Kidney epithelial cell (primary cell): ENCODE data around the gene SMIM44. TPM values are rescaled to one million over a fixed set of nuclear protein-coding genes. Genes with fewer than 3 reads are reported as not detected.

ENCODE experiments used
- DNase-seq: peaks from one replicate; pipeline ENCODE4 v3.0.0-alpha.2; 2010; ENCODE audit warnings: low read depth
- H3K27me3 ChIP-seq: 2 replicates; pipeline ENCODE4 v1.6.0; 2011; ENCODE audit warnings: low read length; ENCODE audit not compliant: control insufficient read depth, insufficient read depth
- H3K36me3 ChIP-seq: 2 replicates; pipeline ENCODE4 v1.5.1; 2011; ENCODE audit warnings: low read length; ENCODE audit not compliant: control insufficient read depth, insufficient read depth
- H3K4me3 ChIP-seq: 2 replicates; pipeline ENCODE4 v1.5.1; 2011; ENCODE audit warnings: low read depth, mild to moderate bottlenecking, control low read depth, low read length
- total RNA-seq: library from RNA; depleted of rRNA; stranded (reverse); fragments of >200 nt; gene quantifications from 2 replicates; pipeline ENCODE4 v1.2.3, GENCODE V29; 2015
- TF ChIP-seq, protein P1 (sequence below): IDR thresholded peaks from 2 replicates; pipeline ENCODE4 v1.5.1; 2011; ENCODE audit warnings: mild to moderate bottlenecking, moderate library complexity, low read length, control low read depth, inconsistent platforms; ENCODE audit not compliant: insufficient read depth, poor library complexity, severe bottlenecking

Gene SMIM44
- total RNA-seq, 1 donor from 2014 or later, result 1.2 TPM

DNA sequence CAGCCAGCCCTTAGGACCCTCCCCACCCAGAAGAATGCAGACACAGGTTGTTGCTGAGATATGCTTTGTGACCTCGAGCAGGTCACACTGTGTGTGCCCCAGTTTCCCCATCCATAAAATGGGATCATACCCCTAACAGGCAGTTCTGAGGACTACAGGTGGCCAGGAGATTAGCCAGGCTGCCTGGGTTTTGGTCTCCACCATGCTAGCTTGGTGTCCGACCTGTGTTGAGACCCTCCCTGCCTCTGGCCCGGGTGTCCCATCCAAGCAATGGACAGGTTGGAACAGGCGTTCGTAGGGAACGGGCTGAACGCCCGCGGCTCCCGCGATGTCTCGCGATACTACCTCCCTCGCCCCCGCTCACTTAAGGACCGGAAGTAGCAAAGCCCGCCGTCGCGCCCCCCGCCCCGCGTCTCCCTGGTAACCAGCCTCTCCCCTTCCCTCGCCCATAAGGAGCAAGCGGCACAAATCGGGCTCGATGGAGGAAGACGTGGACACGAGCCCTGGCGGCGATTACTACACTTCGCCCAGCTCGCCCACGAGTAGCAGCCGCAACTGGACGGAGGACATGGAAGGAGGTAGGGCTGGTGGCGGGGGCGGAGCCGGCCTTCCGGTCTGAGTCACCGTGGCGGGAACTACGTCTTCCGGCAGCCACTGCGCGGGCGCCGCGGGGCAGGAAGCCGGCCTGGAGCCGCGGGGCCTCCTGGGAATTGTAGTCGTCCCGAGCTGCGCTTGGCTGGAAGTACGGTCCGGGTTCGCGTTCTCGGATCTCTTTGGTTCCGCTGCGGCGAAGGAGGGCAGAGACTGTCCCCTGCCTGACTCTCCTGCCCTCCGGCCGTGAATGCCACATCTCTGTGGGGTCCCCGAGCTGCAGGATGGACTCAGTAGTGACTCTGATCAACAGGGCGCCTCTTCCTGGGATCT is 48.3 kb downstream of the SMIM44 start:
- Histone ChIP-seq H3K36me3 (peaks cover 5% of the 10 kb centered on the region), H3K4me3 (peak overlapping the region; percentile 44), H3K27me3 (no peaks in the 10 kb centered on the region)
- peak; percentile 58 for DNase-seq
- TF ChIP-seq, protein P1, sequence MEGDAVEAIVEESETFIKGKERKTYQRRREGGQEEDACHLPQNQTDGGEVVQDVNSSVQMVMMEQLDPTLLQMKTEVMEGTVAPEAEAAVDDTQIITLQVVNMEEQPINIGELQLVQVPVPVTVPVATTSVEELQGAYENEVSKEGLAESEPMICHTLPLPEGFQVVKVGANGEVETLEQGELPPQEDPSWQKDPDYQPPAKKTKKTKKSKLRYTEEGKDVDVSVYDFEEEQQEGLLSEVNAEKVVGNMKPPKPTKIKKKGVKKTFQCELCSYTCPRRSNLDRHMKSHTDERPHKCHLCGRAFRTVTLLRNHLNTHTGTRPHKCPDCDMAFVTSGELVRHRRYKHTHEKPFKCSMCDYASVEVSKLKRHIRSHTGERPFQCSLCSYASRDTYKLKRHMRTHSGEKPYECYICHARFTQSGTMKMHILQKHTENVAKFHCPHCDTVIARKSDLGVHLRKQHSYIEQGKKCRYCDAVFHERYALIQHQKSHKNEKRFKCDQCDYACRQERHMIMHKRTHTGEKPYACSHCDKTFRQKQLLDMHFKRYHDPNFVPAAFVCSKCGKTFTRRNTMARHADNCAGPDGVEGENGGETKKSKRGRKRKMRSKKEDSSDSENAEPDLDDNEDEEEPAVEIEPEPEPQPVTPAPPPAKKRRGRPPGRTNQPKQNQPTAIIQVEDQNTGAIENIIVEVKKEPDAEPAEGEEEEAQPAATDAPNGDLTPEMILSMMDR, result no peak

GRCh38 chr19:3433805-3434540 is 49.3 kb downstream of the SMIM44 start:
- no peak for DNase-seq
- TF ChIP-seq, protein P1, result no peak
- H3K4me3 ChIP-seq, result no peak overlapping the region
- H3K27me3 ChIP-seq, result no peaks in the 10 kb centered on the region
- H3K36me3 ChIP-seq, result peaks cover 5% of the 10 kb centered on the region

- Histone ChIP-seq H3K27me3 (no peaks in the 10 kb centered on the region), H3K36me3 (peaks cover 2% of the 10 kb centered on the region), H3K4me3 (no peak overlapping the region)
- TF ChIP-seq, protein P1, result no peak
- no peak for DNase-seq
These were observed 49.9 kb downstream of the SMIM44 start for GRCh38 chr19:3433313-3433712.

Other genes starting within 250 kb of the SMIM44 start
- 18.0 and 31.6 TPM in 2 replicates for gene NFIC, start 116.9 kb downstream of the SMIM44 start, total RNA-seq
- 8.1 and 14.7 TPM in 2 replicates for gene SMIM24, start 2.9 kb downstream of the SMIM44 start, total RNA-seq
- gene DOHH, start 17.2 kb upstream of the SMIM44 start, total RNA-seq, result 32.9 and 33.0 TPM in 2 replicates
- gene FZR1, start 22.9 kb upstream of the SMIM44 start, total RNA-seq, result 51.9 and 57.6 TPM in 2 replicates
- not detected in 2 replicates for gene TEKTIP1, start 55.7 kb upstream of the SMIM44 start, total RNA-seq
- 154 and 222 TPM in 2 replicates for gene MFSD12, start 74.1 kb upstream of the SMIM44 start, total RNA-seq
- 77.8 and 84.5 TPM in 2 replicates for gene HMG20B, start 89.5 kb upstream of the SMIM44 start, total RNA-seq
- gene GIPC3, start 102.0 kb upstream of the SMIM44 start, total RNA-seq, result 0.21 TPM in 1 of 2 replicates, not detected in the other
- gene TBXA2R, start 123.4 kb upstream of the SMIM44 start, total RNA-seq, result 0.04 and 0.21 TPM in 2 replicates
- gene CACTIN, start 143.3 kb upstream of the SMIM44 start, total RNA-seq, result 46.6 and 48.7 TPM in 2 replicates
- 26.5 and 26.6 TPM in 2 replicates for gene PIP5K1C, start 217.0 kb upstream of the SMIM44 start, total RNA-seq
- 1.7 and 7.8 TPM in 2 replicates for gene TJP3, start 224.9 kb upstream of the SMIM44 start, total RNA-seq